K562 (cell line): ENCODE data around the gene R3HDM2. TPM values are rescaled to one million over a fixed set of nuclear protein-coding genes. Genes with fewer than 3 reads are reported as not detected.

Source experiments
- BRD9 ChIP-seq: fragments of 450-650 bp; IDR thresholded peaks from 2 replicates; pipeline ENCODE4 v1.6.1; 2018; ENCODE audit warnings: low read depth; ENCODE audit not compliant: partially characterized antibody
- CBFB ChIP-seq: sonication (generic); formaldehyde crosslinking; IDR thresholded peaks from 2 replicates; pipeline ENCODE4 v1.4.0; 2020; ENCODE audit warnings: mild to moderate bottlenecking, missing genetic modification reagents
- CHD4 ChIP-seq: fragments of 200-600 bp; sonication (generic); IDR thresholded peaks from 3 replicates; pipeline ENCODE4 v1.6.1; 2012; ENCODE audit warnings: low read depth, mild to moderate bottlenecking, mixed read lengths, low read length, inconsistent platforms; ENCODE audit not compliant: insufficient read depth, insufficient replicate concordance, poor library complexity, severe bottlenecking
- FOXA1 ChIP-seq: fragments of 450-650 bp; IDR thresholded peaks from 2 replicates; pipeline ENCODE4 v1.6.1; 2016; ENCODE audit warnings: mild to moderate bottlenecking, borderline replicate concordance
- HDAC3 ChIP-seq: fragments of 450-650 bp; IDR thresholded peaks from 2 replicates; pipeline ENCODE4 v1.6.1; 2018; ENCODE audit warnings: borderline replicate concordance, mild to moderate bottlenecking, moderate library complexity; ENCODE audit not compliant: partially characterized antibody
- HNRNPUL1 ChIP-seq: fragments of 200-400 bp; formaldehyde crosslinking; IDR thresholded peaks from 2 replicates; pipeline ENCODE4 v1.6.1; 2017; ENCODE audit warnings: low read length
- HOXB6 ChIP-seq: fragments of 250-450 bp; sonication (Bioruptor Pico); IDR thresholded peaks from 2 replicates; pipeline ENCODE4 v1.5.1; 2022; ENCODE audit warnings: mild to moderate bottlenecking, borderline replicate concordance
- IFI16 ChIP-seq: fragments of 250-450 bp; sonication (Bioruptor Pico); IDR thresholded peaks from 2 replicates; pipeline ENCODE4 v2.1.2; 2022; ENCODE audit warnings: mild to moderate bottlenecking, inconsistent platforms
- JUN ChIP-seq, 2 experiments: sonication (generic) in 1 of 2; formaldehyde crosslinking in 1 of 2; IDR thresholded peaks; 2 replicates each; pipeline versions ENCODE4 v1.6.1 to v1.8.0; 2012 to 2022; ENCODE audit warnings: borderline replicate concordance in 2 of 2, mild to moderate bottlenecking in 2 of 2, improper control_type of control experiment in 1 of 2, low read depth in 1 of 2, low read length in 1 of 2, missing genetic modification reagents in 1 of 2
- JUNB ChIP-seq: fragments of 450-650 bp; formaldehyde crosslinking; conservative IDR thresholded peaks from 2 replicates; pipeline ENCODE4 v1.4.0; 2020; ENCODE audit warnings: mild to moderate bottlenecking
- NCOR1 ChIP-seq: fragments of 450-650 bp; IDR thresholded peaks from 2 replicates; pipeline ENCODE4 v1.6.1; 2016; ENCODE audit warnings: mild to moderate bottlenecking, moderate library complexity
- NR4A1 ChIP-seq, 2 experiments: fragments of 250-450 bp in 1 of 2; fragments of 450-650 bp in 1 of 2; sonication (Bioruptor Pico) in 1 of 2; IDR thresholded peaks; 2 replicates each; pipeline versions ENCODE4 v1.4.0 to v1.6.1; 2016 to 2020; ENCODE audit warnings: mild to moderate bottlenecking in 2 of 2, missing compliant biosample characterization in 1 of 2, missing genetic modification characterization in 1 of 2, moderate library complexity in 1 of 2
- POLR2B ChIP-seq: fragments of 450-650 bp; IDR thresholded peaks from 2 replicates; pipeline ENCODE4 v1.6.1; 2018; ENCODE audit warnings: low read depth; ENCODE audit not compliant: partially characterized antibody
- PPARD ChIP-seq: fragments of 250-450 bp; sonication (Bioruptor Pico); IDR thresholded peaks from 2 replicates; pipeline ENCODE4 v1.8.0; 2022; ENCODE audit warnings: inconsistent platforms, mild to moderate bottlenecking, moderate library complexity
- SIN3B ChIP-seq: fragments of 450-650 bp; IDR thresholded peaks from 2 replicates; pipeline ENCODE4 v1.6.1; 2017; ENCODE audit warnings: low read depth, mild to moderate bottlenecking, moderate library complexity
- SNAPC5 ChIP-seq: fragments of 250-450 bp; sonication (Bioruptor Pico); IDR thresholded peaks from 2 replicates; pipeline ENCODE4 v1.8.0; 2021; ENCODE audit warnings: moderate library complexity, mild to moderate bottlenecking, inconsistent platforms
- STAT5B ChIP-seq: fragments of 250-450 bp; sonication (Bioruptor Pico); IDR thresholded peaks from 2 replicates; pipeline ENCODE4 v1.8.0; 2021; ENCODE audit warnings: mild to moderate bottlenecking, inconsistent platforms
- XRCC5 ChIP-seq: fragments of 200-400 bp; formaldehyde crosslinking; IDR thresholded peaks from 2 replicates; pipeline ENCODE4 v1.6.1; 2017; ENCODE audit warnings: low read depth, mild to moderate bottlenecking, low read length
- ZC3H4 ChIP-seq: sonication (generic); formaldehyde crosslinking; IDR thresholded peaks from 2 replicates; pipeline ENCODE4 v1.9.0; 2021; ENCODE audit warnings: missing genetic modification reagents, borderline replicate concordance
- ZNF23 ChIP-seq: fragments of 250-450 bp; sonication (Bioruptor Pico); IDR thresholded peaks from 2 replicates; pipeline ENCODE4 v1.4.0; 2020; ENCODE audit warnings: mild to moderate bottlenecking
- ZNF695 ChIP-seq: fragments of 450-650 bp; formaldehyde crosslinking; IDR thresholded peaks from 2 replicates; pipeline ENCODE4 v1.4.0; 2020; ENCODE audit warnings: mild to moderate bottlenecking, moderate library complexity
- ZNF780A ChIP-seq: fragments of 250-450 bp; sonication (Bioruptor Pico); IDR thresholded peaks from 2 replicates; pipeline ENCODE4 v1.5.0; 2021; ENCODE audit warnings: mild to moderate bottlenecking
- polyA plus RNA-seq, 8 experiments: library from polyadenylated mRNA; depleted of rRNA in 4 of 8; stranded (reverse) in 5 of 8; unstranded in 3 of 8; fragments of >200 nt; fragmentation: Nextera tagmentation in 2 of 8; fragmentation: Illumina TruSeq in 1 of 8; extraction: Ambion mirVana in 2 of 8; extraction: Trizol in 1 of 8; gene quantifications; 2 replicates each; pipeline versions ENCODE4 v1.2.1 to v1.2.3, GENCODE V29; 2011 to 2014; ENCODE audit warnings: inconsistent platforms in 1 of 8, missing spikeins in 1 of 8
- total RNA-seq, 7 experiments: library from RNA; depleted of rRNA in 6 of 7; stranded (reverse); fragments of >200 nt in 6 of 7; fragmentation: Illumina TruSeq in 2 of 7; extraction: Trizol in 2 of 7; gene quantifications; 2 replicates each; pipeline versions ENCODE4 v1.2.1 to v1.2.3, GENCODE V29; 2011 to 2021; ENCODE audit warnings: low replicate concordance in 1 of 7
- TF ChIP-seq, protein P1 (sequence below), 3 experiments: fragments of 200-800 bp in 1 of 3; fragments of 250-450 bp in 1 of 3; fragments of 450-650 bp in 1 of 3; sonication (Bioruptor Pico) in 1 of 3; sonication (Bioruptor generic) in 1 of 3; formaldehyde crosslinking in 1 of 3; IDR thresholded peaks; 2 replicates each; pipeline versions ENCODE4 v1.6.1 to v1.8.0; 2016 to 2022; ENCODE audit warnings: mild to moderate bottlenecking in 2 of 3, missing genetic modification characterization in 2 of 3, missing compliant biosample characterization in 1 of 3, moderate library complexity in 1 of 3
- TF ChIP-seq, protein P2 (sequence below): IDR thresholded peaks from 2 replicates; pipeline ENCODE4 v1.6.1; 2011; ENCODE audit not compliant: insufficient read length; ENCODE audit errors: extremely low read depth

Gene R3HDM2
- total and polyA plus RNA-seq, 9 of the 15 experiments (the other 6 are each of a cell fraction or from before 2014, with no cell fraction given), result 3.3 to 18.8 (median 9.0) TPM

GRCh38 chr12:57430931-57431566, at the start of gene R3HDM2 (continued):
- TF ChIP-seq ZNF780A, result no peak
- TF ChIP-seq POLR2B, result peak; percentile 87
- no peak for TF ChIP-seq BRD9
- TF ChIP-seq ZNF23, result no peak
- TF ChIP-seq SIN3B, result no peak
- TF ChIP-seq NCOR1, result 0 out of 2 replicates have a peak, but pooled peaks have one; percentile 10
- TF ChIP-seq, protein P1, sequence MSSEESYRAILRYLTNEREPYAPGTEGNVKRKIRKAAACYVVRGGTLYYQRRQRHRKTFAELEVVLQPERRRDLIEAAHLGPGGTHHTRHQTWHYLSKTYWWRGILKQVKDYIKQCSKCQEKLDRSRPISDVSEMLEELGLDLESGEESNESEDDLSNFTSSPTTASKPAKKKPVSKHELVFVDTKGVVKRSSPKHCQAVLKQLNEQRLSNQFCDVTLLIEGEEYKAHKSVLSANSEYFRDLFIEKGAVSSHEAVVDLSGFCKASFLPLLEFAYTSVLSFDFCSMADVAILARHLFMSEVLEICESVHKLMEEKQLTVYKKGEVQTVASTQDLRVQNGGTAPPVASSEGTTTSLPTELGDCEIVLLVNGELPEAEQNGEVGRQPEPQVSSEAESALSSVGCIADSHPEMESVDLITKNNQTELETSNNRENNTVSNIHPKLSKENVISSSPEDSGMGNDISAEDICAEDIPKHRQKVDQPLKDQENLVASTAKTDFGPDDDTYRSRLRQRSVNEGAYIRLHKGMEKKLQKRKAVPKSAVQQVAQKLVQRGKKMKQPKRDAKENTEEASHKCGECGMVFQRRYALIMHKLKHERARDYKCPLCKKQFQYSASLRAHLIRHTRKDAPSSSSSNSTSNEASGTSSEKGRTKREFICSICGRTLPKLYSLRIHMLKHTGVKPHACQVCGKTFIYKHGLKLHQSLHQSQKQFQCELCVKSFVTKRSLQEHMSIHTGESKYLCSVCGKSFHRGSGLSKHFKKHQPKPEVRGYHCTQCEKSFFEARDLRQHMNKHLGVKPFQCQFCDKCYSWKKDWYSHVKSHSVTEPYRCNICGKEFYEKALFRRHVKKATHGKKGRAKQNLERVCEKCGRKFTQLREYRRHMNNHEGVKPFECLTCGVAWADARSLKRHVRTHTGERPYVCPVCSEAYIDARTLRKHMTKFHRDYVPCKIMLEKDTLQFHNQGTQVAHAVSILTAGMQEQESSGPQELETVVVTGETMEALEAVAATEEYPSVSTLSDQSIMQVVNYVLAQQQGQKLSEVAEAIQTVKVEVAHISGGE (CRISPR knock-in tag; IDR thresholded peaks at IDR 0.05), result peak in 1 of 3 experiments; percentile 87; a peak in 2 of 6 replicates
- TF ChIP-seq IFI16 (CRISPR knock-in tag), result no peak
- no peak for TF ChIP-seq CBFB (CRISPR knock-in tag)
- TF ChIP-seq HDAC3, result no peak
- TF ChIP-seq PPARD, result no peak
- TF ChIP-seq, protein P2, sequence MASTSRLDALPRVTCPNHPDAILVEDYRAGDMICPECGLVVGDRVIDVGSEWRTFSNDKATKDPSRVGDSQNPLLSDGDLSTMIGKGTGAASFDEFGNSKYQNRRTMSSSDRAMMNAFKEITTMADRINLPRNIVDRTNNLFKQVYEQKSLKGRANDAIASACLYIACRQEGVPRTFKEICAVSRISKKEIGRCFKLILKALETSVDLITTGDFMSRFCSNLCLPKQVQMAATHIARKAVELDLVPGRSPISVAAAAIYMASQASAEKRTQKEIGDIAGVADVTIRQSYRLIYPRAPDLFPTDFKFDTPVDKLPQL, result no peak
- no peak for TF ChIP-seq STAT5B (CRISPR knock-in tag)
- TF ChIP-seq FOXA1, result no peak
- no peak for TF ChIP-seq HOXB6 (CRISPR knock-in tag)
- no peak for TF ChIP-seq ZC3H4 (CRISPR knock-in tag)
- TF ChIP-seq CHD4, result no peak
- no peak for TF ChIP-seq XRCC5
- no peak for TF ChIP-seq SNAPC5 (CRISPR knock-in tag)
- no peak for TF ChIP-seq HNRNPUL1
- peak; percentile 62; the same call in 1 of the 2 replicates for TF ChIP-seq JUN (IDR thresholded peaks at IDR 0.05; ENCODE audit: borderline replicate concordance, low read depth, low read length)
- peak; percentile 82; the same call in 1 of the 2 replicates for TF ChIP-seq JUN (CRISPR knock-in tag; IDR thresholded peaks at IDR 0.05; ENCODE audit: borderline replicate concordance)
- TF ChIP-seq JUNB (CRISPR knock-in tag), result no peak
- TF ChIP-seq ZNF695 (CRISPR knock-in tag), result no peak
- no peak for TF ChIP-seq NR4A1 (CRISPR knock-in tag; IDR thresholded peaks at IDR 0.05)
- TF ChIP-seq NR4A1 (tag; IDR thresholded peaks at IDR 0.05), result no peak
